DOHH2 (cell line): ENCODE measurements around the gene DYNLT2B.
"Not testable (repeated sequence)": the region's sequence is repeated elsewhere in the genome, so short reads cannot be mapped to it uniquely, and the experiment has no call there.

Source experiments
- H3F3A ChIP-seq: fragments of 200-600 bp; sonication (generic), shearing (Covaris generic); 2 replicates; pipeline ENCODE4 v1.6.0; 2016; ENCODE audit warnings: antibody characterized with exemption, mild to moderate bottlenecking; ENCODE audit not compliant: control insufficient read depth, insufficient read depth
- H3K27ac ChIP-seq: fragments of 200-600 bp; sonication (generic); 2 replicates; pipeline ENCODE4 v1.5.1; 2014; ENCODE audit warnings: low read depth, mild to moderate bottlenecking, low read length, moderate library complexity
- H3K27me3 ChIP-seq: fragments of 200-600 bp; sonication (generic); 2 replicates; pipeline ENCODE4 v1.6.1; 2014; ENCODE audit warnings: mild to moderate bottlenecking, low read length, mixed read lengths; ENCODE audit not compliant: control insufficient read depth
- H3K36me3 ChIP-seq: fragments of 200-600 bp; sonication (generic); 2 replicates; pipeline ENCODE4 v1.6.1; 2014; ENCODE audit warnings: mild to moderate bottlenecking, low read length, moderate library complexity, mixed read lengths; ENCODE audit not compliant: control insufficient read depth
- H3K4me1 ChIP-seq: fragments of 200-600 bp; sonication (generic); 2 replicates; pipeline ENCODE4 v1.6.1; 2014; ENCODE audit warnings: mild to moderate bottlenecking, low read length, mixed read lengths; ENCODE audit not compliant: control insufficient read depth
- H3K4me2 ChIP-seq: fragments of 200-600 bp; sonication (generic); 2 replicates; pipeline ENCODE4 v1.6.0; 2014; ENCODE audit warnings: mild to moderate bottlenecking, low read length, moderate library complexity
- H3K4me3 ChIP-seq: fragments of 200-600 bp; sonication (generic); 2 replicates; pipeline ENCODE4 v1.5.1; 2014; ENCODE audit warnings: mild to moderate bottlenecking, low read length, mixed read lengths
- H3K79me2 ChIP-seq: fragments of 200-600 bp; sonication (generic); 2 replicates; pipeline ENCODE4 v1.6.1; 2014; ENCODE audit warnings: mild to moderate bottlenecking, low read length, mixed read lengths; ENCODE audit not compliant: control insufficient read depth
- H3K9me2 ChIP-seq: fragments of 200-600 bp; sonication (generic); replicated peaks from 2 replicates; pipeline ENCODE4 v1.6.1; 2014; ENCODE audit warnings: mild to moderate bottlenecking, low read length, mixed read lengths; ENCODE audit not compliant: control insufficient read depth
- H3K9me3 ChIP-seq: fragments of 200-600 bp; sonication (generic); 2 replicates; pipeline ENCODE4 v1.6.1; 2014; ENCODE audit warnings: antibody characterized with exemption, low read length, mixed read lengths; ENCODE audit not compliant: control insufficient read depth, insufficient read depth
- H4K20me1 ChIP-seq: fragments of 200-600 bp; sonication (generic); 2 replicates; pipeline ENCODE4 v1.6.0; 2014; ENCODE audit warnings: low read depth, mild to moderate bottlenecking, antibody characterized with exemption, low read length, moderate library complexity; ENCODE audit not compliant: control insufficient read depth, insufficient read depth
- EZH2phosphoT487 ChIP-seq: fragments of 200-600 bp; sonication (generic); IDR thresholded peaks from 2 replicates; pipeline ENCODE4 v1.6.1; 2017; ENCODE audit warnings: borderline replicate concordance, mild to moderate bottlenecking, antibody characterized with exemption, low read length, moderate library complexity, mixed read lengths
- TF ChIP-seq, protein P1 (sequence below): fragments of 200-600 bp; sonication (generic); IDR thresholded peaks from one replicate; pipeline ENCODE4 v1.5.1; 2014; ENCODE audit warnings: antibody characterized with exemption, mild to moderate bottlenecking, low read depth, low read length; ENCODE audit not compliant: poor library complexity, severe bottlenecking

Gene DYNLT2B

DNA sequence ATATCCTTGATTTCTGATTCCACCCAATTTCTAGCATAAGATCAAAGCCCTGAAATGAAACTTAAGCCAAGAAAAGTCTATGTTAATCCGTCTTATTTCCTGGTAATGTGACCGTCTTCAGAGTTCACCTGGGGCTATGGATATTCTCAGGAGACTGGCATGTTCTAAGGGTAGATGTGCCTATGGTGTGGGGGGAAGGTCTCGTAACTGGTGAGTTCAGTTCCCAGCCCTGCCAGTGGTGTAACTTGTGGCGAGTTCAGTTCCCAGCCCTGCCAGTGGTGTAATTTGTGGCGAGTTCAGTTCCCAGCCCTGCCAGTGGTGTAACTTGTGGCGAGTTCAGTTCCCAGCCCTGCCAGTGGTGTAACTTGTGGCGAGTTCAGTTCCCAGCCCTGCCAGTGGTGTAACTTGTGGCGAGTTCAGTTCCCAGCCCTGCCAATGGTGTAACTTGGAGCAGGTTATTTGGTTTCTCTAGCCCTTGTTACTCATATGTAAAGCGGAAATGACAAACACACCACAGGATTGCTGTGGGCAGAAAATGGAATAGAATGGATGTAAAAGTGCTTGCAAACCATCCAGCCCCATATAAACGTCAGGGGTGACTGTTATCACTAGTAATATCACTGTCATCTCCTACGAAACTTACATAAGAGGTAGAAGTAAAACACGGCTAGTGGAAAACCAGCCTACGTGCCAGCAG lies 71.3 kb downstream of the DYNLT2B start:
- Histone ChIP-seq H3K36me3 (no peaks in the 10 kb centered on the region), H3K4me3 (no peak overlapping the region), H3K4me1 (no peaks in the 10 kb centered on the region), H3K27ac (no peak overlapping the region), H3K4me2 (no peak overlapping the region), H3K27me3 (no peaks in the 10 kb centered on the region), H3K79me2 (no peaks in the 10 kb centered on the region), H3K9me3 (no peaks in the 10 kb centered on the region), H4K20me1 (no peaks in the 10 kb centered on the region), H3K9me2 (no peaks in the 10 kb centered on the region), H3F3A (no peaks in the 10 kb centered on the region)
- no peak for TF ChIP-seq EZH2phosphoT487
- TF ChIP-seq, protein P1, sequence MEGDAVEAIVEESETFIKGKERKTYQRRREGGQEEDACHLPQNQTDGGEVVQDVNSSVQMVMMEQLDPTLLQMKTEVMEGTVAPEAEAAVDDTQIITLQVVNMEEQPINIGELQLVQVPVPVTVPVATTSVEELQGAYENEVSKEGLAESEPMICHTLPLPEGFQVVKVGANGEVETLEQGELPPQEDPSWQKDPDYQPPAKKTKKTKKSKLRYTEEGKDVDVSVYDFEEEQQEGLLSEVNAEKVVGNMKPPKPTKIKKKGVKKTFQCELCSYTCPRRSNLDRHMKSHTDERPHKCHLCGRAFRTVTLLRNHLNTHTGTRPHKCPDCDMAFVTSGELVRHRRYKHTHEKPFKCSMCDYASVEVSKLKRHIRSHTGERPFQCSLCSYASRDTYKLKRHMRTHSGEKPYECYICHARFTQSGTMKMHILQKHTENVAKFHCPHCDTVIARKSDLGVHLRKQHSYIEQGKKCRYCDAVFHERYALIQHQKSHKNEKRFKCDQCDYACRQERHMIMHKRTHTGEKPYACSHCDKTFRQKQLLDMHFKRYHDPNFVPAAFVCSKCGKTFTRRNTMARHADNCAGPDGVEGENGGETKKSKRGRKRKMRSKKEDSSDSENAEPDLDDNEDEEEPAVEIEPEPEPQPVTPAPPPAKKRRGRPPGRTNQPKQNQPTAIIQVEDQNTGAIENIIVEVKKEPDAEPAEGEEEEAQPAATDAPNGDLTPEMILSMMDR, result no peak

DNA sequence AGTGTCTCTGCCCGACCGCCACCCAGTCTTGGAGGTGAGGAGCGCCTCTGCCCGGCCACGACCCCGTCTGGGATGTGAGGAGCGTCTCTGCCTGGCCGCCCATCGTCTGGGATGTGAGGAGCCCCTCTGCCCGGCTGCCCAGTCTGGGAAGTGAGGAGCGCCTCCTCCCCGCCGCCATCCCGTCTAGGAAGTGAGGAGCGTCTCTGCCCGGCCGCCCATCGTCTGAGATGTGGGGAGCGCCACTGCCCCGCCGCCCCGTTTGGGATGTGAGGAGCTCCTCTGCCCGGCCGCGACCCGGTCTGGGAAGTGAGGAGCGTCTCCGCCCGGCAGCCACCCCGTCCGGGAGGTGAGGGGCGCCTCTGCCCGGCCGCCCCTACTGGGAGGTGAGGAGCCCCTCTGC lies 73.9 kb downstream of the DYNLT2B start:
- not testable (repeated sequence) for H3K27me3 ChIP-seq, H4K20me1 ChIP-seq, H3K79me2 ChIP-seq, H3K36me3 ChIP-seq, H3F3A ChIP-seq, H3K4me1 ChIP-seq, H3K4me2 ChIP-seq, H3K9me3 ChIP-seq, H3K27ac ChIP-seq, H3K9me2 ChIP-seq, H3K4me3 ChIP-seq

DNA sequence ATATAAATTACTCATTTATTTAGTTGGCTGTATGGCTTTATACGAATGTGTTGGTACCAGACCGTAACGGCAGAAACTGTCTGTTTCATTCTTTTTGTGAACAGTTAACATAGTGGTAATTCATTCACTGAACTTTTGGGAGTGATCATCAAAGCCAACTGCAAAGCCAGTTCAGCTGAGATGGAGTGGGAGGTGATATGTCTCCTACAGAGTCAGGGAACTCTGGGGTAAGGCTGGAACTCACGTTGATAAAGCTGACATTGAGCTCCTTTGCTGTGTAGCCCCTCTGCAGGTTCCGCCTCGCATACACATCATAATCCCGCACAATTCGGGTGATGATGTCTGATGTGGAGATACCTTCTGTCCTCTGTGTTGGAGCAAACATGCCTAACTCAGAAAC lies 76.3 kb downstream of the DYNLT2B start:
- Histone ChIP-seq H3K9me3 (no peaks in the 10 kb centered on the region), H3K79me2 (no peaks in the 10 kb centered on the region), H3K4me1 (no peaks in the 10 kb centered on the region), H3K27ac (no peak overlapping the region), H3K4me2 (no peak overlapping the region), H3K4me3 (no peak overlapping the region), H3K9me2 (no peaks in the 10 kb centered on the region), H4K20me1 (no peaks in the 10 kb centered on the region), H3K36me3 (no peaks in the 10 kb centered on the region), H3K27me3 (no peaks in the 10 kb centered on the region), H3F3A (no peaks in the 10 kb centered on the region)
- TF ChIP-seq, protein P1, result no peak
- TF ChIP-seq EZH2phosphoT487, result no peak
